CD4-positive, alpha-beta T cell treated with Interleukin-6 for 4 hours (primary cell): ENCODE results near the gene TIPIN.
"Not testable (repeated sequence)": the region's sequence is repeated elsewhere in the genome, so short reads cannot be mapped to it uniquely, and the experiment has no call there.

Source experiments
- DNase-seq: peaks from one replicate; pipeline ENCODE4 v3.0.0-alpha.2; 2020; ENCODE audit warnings: mixed read lengths

The TIPIN gene

DNA sequence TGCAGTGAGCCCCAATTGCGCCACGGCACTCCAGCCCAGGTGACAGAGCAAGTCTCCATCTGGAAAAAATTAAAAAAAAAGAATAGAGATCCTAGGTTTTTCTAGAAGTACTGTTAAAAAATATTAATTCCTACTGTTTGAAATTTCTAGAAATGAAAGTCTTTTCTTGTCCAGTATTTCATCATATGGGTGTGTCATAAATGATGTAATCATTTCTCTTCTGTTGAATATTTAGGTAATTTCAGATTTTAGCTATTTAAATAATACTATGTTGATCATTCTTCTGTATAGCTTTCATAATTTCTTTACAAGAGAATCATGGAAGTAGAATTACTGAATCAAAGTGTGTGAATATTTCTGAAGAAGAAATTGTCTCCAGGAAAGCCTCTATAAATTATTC is 24.9 kb upstream of the TIPIN start:
- not testable (repeated sequence) for DNase-seq

DNA sequence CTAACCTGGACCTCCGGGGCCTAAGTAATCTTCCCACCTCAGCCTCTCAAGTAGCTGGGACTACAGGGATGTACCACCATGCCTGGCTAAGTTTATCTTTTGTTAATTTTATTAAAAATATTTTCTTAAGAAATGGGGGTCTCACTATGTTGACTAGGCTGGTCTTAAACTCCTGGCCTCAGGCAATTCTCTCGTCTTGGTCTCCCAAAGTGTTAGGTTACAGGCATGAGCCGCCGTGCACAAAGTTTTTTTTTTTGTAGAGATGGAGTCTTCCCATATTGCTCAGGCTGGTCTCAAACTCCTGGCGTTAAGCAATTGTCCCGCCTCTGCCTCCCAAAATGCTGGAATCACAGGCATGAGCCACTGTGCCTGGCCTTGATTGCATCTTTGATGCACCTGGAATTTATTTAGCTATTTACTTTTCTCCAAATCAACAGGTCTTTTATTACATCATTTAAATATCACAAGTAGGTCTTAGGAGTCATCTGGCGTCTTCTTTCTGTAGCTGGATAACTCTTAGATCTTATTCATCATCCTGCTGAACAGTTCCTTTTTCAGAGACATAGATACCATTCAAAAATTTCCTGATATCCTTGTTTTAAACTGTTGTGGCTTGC is 22.4 kb upstream of the TIPIN start:
- no peak for DNase-seq

DNA sequence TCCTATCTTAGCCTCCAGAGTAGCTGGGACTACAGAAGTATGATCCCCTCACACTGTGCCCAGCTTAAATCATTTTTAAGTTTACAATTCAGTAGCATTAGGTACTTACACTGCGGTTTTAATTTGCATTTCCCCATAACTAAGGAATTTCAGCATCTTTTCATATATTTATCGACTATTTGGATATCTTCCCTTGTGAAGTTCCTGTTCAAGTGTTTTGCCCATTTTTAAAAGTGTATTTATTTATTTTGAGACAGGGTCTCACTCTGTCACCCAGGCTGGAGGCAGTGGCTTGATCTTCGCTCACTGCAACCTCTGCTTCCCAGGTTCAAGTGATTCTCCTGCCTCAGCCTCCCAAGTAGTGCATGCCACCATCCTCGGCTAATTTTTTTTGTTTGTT is 17.7 kb upstream of the TIPIN start:
- DNase-seq = no peak

DNA sequence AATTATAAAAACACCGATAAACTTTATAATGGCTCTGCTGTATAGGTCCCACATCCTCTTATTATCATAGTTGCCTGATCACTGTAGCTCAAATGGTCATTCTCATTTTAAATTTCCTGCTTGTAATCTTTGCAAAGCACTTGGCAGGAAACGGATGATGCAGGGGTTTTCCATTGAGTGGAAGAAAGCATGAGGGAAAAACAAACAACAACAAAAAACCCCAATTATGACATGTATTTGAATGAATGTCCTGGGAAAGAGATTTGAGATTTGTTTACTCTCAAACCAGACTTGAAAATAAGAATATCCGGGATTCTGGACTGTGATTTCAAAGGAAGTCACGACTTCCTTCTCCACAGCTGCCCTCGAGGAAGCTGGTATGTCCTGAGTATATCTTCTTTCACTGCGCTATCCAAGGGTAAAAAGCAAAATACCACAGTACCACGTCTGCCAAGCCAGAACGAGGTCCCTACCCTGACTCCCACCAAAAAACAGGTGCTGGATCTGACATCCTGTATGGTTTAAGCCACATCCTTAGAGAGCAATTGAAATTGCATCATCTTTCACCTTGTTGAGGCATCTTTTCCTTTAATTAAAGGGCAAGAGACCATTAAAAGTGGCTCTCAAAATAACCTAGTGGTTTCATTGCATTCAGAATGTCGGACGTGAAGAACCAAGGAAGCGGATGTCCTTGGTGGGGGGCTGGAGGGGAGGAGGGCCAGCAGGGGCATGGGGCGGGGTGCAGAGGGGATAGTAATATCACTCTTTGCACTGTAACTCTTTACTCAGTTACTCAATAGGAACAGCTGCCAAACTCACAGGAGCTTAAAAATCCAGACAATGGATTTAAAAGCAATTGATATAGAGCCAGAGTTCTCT is 13.5 kb upstream of the TIPIN start:
- DNase-seq = peak; percentile 14

DNA sequence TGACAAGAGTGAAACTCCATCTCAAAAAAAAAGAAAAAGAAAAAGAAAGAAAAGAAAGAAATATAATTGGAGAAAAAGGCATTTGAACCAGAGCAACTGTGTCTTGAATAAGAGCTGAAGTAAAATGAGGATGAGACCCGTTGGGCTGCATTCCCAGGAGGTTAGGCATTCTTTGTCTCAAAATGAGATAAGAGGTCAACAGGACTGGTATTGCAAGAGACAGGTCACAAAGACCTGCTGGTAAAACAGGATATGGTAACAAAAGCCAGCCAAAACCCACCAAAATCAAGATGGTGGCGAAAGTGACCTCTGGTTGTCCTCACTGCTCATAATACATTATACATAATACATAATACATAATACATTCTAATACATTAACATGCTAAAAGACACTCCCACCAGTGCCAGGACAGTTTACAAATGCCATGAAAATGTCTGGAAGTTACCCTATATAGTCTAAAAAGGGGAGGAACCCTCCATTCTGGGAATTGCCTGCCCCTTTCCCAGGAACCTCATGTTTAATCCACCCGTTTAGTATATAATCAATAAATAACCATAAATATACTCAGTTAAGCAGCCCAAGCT is 8.6 kb upstream of the TIPIN start:
- DNase-seq = no peak

DNA sequence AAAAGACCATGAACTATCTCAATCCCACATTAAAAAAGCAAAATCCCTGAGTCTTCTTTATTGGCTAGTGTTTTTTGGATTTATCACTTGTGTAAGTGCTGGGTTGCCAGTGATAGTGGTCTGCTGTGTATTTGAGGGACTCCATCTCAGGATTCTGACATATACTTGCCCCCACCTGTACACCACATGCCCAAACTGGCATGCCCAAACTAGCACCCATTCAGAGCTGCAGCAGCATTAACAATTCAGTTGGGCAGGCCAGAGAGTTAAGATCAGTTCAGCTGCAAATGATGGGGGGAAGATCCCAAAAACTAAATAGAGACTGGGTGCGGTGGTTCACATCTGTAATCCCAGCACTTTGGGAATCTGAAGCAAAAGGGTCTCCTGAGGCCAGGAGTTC is 6.3 kb upstream of the TIPIN start:
- DNase-seq = no peak

DNA sequence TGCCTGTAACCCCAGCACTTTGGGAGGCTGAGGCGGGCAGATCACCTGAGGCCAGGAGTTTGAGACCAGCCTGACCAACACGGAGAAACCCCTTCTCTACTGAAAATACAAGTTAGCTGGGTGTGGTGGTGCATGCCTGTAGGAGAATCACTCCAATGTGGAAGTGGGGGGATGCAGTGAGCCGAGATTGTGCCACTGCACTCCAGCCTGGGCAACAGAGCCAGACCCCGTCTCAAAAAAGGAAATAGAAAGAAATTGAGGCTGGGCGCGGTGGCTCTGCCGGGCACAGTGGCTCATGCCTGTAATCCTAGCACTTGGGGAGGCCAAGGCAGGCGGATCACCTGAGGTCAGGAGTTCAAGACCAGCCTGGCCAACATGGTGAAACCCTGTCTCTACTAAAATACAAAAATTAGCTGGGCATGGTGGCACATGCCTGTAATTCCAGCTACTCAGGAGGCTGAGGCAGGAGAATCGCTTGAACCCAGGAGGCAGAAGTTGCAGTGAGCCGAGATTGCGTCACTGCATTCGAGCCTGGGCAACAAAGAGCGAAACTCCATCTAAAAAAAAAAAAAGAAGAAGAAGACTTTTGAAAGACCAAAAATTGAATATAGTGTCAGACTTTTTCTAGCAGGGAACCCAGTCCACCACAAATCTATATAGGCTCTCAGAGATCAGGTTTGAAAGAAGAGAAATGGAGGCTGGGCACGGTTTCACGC is 5.4 kb upstream of the TIPIN start:
- not testable (repeated sequence) for DNase-seq

DNA sequence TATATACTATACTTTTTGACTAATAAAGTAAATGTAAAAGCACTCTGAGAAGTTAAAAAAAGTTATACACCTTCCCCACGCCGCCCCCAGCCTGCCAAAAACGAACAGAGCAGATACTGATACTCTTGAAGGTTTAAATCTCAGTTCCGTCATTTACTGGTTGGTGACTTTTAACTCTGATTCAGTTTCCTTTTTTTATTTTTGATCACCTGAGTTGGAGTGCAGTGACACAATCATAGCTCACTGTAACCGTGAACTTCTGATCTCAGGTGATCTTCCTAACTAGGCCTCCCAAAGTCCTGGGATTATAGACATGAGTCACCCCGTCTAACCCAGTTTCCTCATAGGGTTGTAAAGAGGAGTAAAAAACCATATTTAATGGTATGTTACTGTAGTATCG is 3.3 kb upstream of the TIPIN start:
- DNase-seq = no peak

DNA sequence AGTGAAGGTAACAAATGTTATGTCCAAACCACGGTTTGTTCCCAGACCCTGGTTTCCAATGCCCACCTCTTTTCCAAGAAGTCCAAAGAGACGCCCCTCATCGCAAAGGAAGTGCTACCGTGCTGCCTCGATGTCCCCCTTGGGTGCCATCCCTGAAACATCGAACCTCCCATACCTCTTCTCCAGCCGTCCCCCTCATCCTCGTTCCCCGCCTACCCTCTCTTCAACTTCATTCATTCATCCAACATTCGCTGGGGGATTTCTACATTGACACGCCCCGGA is 467 bp downstream of the TIPIN start:
- DNase-seq = no peak

DNA sequence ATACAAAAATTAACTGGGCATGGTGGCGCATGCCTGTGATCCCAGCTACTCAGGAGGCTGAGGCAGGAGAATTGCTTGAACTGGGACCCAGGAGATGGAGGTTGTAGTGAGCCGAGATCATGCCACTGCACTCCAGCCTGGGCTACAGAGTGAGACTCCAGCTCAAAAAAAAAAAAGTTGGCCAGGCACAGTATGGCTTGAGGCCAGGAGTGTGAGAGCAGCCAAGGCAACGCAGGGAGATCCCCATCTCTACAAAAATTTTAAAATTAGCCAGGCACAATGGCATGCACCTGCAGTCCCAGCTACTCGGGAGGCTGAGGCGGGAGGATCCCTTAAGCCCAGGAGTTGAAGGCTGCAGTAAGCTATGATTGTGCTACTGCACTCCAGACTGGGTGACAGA is 8.0 kb downstream of the TIPIN start:
- not testable (repeated sequence) for DNase-seq

DNA sequence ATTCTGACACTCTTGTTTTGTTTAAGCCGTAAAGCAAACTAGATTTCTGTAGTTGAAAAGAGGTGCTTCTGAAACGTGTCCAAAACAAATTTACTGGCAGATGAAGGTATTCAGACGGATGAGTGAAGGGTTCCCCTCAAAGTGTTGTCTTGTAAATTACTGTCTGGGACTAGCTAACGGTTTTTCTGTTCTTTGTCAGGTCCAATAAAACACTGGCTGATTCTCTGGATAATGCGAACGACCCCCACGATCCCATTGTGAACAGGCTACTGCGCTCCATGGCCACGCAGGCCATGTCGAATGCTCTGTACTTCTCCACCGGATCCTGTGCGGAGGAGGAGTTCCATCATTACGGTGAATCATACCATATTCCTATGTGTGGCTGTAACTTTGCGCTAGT is 27.7 kb downstream of the TIPIN start:
- DNase-seq = no peak

DNA sequence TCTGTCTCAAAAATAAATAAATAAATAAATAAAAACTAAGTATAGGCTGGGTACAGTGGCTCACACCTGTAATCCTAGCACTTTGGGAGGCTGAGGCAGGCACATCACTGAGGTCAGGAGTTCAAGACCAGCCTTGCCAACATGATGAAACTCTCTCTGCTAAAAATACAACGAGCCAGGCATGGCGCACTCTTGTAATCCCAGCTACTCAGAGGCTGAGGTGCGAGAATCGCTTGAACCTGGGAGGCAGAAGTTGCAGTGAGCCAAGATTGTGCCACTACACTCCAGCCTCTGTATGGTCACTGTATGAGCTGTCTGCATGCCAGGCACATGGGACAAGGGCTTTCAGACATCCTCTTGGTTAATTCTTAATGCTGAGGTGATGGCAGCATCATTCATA is 28.7 kb downstream of the TIPIN start:
- DNase-seq = no peak

DNA sequence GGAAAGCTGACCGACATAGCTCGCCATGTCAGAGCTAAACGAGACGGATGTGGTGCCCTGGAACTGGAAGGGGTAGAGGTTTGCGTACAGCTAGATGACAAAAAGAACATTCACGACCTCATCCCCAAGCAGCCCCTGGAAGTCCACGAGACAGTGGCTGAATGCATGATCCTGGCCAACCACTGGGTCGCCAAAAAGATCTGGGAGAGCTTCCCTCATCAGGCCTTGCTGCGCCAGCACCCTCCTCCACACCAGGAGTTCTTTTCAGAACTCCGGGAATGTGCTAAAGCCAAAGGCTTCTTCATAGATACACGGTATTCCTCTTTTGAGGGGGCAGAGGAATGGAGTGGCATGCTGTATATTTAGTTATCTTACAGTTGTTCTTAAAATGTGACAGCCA is 30.4 kb downstream of the TIPIN start:
- DNase-seq = no peak

DNA sequence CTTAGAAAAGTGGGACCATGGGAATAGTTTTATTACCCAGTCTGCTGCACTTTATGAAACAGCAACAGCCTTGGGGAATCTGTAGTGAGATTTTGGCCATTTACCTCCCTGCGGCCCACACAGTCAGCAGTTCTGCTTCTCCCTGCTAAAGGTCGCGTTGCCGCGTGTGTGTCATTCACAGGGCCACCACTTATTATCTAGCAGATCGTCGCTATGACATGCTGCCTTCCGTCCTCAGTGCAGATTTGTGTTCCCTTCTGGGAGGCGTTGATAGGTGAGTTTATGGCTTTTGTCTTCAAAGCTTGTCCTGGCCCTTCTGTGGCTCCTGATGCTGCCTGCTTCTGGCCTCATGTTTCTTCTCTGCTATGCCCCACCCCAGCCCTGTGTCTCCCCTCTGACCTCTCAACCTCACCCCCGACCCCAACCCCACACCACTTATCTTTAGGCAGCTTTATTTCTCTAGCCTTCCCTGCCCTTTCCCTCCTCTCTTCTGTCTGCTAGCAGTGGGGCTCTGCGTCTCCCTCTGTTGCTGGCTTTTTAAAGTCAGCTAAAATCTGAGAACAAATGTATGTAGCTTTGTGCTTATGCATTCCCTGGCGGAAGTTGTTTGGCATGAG is 33.1 kb downstream of the TIPIN start:
- DNase-seq = no peak

DNA sequence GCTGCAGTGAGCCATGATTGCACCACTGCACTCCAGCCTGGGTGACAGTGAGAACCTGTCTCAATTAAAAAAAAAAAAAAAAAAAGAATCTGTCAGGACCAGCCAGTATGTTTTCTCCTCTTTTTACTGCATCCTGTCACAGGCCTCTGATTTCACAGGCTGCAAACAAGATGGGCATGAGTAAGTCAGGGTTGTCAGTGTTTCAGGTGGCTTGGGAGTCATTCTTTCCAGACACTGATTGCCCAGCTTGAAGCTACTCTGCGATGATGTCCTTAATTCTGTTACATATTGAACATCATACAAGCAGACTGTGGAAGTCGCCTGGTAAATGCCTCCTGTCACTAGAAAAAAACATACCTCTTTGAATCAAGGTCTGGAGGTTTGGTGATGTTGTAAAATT is 44.3 kb downstream of the TIPIN start:
- no peak for DNase-seq

DNA sequence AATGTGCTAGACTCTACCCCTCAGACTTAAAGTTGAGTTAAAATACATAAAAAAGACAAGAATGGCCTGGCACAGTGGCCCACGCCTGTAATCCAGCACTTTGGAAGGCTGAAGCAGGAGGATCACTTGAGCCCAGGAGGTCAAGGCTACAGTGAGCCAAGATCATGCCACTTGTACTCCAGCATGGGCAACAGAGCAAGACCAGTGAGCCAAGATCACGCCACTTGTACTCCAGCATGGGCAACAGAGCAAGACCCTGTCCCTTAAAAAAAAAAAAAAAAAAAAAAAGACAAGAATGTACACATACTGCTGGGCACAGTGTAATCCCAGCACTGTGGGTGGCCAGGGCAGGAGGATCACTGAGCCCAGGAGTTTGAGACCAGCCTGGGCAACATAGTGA is 45.7 kb downstream of the TIPIN start:
- DNase-seq = no peak

DNA sequence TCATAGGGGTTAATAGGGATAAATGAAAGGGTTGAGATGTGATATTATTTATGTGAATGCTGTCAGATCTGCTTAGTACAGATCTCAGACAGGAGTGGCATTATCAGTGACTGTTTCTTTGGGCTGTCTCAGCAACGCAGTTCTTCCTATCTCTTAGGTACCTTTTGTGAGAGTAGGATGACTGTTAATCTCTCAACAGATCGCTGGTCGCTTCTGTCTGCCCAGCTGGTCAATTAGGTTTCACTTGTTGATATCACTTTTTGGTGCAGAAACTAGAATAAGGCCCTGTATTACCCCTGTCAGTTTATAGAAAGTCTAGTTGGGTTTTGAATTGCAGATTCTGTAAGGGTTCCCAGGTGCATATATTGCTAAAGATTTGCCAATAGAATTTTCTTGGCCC is 46.7 kb downstream of the TIPIN start:
- DNase-seq = no peak

DNA sequence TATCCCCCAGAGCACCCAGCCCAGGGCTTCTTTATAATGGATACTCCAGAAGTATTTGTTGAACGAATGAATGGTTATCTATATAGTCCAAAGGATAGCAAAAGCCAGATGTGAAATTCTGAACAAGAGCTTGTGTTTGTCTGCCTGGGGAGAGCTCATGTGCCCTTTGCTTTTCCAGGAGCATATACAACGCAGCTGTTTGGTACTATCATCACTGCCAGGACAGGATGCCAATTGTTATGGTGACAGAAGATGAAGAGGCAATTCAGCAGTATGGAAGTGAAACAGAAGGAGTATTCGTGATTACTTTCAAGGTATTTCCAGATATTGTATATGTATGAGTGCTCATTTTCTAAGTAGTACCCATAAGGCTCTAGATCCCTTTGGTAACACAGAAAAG is 48.0 kb downstream of the TIPIN start:
- DNase-seq = no peak

DNA sequence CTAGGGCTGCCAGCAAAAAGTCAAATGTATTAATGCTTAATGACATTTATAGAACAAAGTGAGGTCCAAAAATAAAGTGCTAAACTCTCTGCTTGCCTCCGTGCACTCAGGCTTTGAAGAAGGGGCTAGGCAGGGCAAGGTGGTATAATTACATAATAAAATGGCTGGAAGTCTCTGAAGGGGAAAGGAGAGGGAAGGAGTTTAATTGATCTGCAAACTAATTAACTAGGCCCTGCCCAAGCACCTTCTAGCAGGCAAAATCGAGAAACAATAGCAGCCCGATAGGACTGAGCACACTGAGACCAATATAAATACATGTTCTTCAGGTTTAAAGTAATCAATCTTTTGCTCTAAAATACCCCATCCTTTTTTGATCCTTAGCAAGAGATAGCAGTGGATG is 50.1 kb downstream of the TIPIN start:
- DNase-seq = no peak

DNA sequence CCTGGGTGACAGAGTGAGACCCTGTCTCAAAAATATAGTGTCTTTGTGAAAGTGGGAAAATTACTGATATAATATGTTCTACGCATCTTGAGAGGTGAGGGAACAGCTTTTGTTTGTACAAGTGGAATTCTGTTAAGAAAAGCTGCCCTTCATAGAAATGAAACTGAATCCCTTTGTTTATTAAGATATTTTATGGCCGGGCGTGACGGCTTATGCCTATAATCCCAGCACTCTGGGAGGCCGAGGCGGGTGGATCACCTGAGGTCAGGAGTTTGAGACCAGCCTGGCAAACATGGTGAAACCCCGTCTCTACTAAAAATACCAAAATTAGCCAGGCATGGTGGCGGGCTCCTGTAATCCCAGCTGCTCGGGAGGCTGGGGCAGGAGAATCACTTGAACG is 52.1 kb downstream of the TIPIN start:
- not testable (repeated sequence) for DNase-seq

DNA sequence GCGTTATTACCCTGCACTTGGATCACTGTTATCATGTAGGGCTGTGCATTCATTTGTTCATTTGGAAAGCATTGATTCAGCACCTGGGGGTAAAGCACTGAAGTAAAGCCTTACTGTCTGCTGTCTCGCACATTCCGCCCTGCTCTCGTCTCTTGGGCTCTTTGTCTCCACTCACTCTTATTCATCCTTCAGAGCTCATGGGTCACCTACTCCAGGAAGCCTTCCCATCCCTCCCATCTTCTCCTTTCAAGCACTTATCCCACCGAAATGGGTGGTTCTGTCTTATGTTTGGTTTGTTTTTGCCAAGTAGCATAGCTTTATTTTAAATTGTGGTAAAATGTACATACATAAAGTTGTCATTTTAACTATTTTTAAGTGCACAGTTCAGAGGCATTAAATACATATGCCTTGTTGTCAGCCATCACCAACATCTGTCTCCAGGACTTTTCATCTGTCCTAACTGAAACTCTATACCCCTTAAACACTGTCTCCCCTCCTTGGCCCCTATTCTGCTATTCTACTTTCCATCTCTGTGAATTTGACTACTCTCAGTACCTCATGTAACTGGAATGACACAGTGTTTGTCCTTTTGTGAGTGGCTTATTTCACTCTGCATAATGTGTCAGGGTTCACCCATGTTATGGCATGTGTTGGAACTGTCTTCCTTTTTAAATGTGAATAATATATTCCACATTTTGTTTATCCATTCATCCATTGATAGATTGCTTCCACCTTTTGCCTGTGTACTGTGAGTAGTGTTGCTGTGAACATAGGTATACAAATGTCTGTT is 53.8 kb downstream of the TIPIN start:
- DNase-seq = no peak

DNA sequence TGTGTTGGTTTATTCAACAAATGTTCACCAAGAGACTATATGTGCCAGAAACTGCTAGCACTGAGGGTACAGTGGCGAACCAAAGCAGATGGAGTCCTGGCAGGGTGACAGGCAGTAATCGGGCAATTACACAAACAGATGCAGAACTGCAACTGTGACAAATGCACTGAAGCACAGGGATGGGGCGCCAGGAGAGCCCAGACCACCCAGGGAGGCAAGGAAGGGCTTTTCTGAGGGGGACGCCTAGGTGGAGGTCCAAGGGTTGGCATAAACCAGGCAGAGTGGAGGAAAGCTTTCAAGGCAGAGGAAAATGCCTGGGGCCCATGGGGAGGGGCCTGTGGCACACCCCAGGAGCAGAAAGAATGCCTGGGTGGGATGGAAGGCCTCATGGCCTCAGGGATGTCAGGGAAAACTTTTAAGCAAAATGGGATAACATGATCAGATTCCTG is 57.7 kb downstream of the TIPIN start:
- DNase-seq = no peak

DNA sequence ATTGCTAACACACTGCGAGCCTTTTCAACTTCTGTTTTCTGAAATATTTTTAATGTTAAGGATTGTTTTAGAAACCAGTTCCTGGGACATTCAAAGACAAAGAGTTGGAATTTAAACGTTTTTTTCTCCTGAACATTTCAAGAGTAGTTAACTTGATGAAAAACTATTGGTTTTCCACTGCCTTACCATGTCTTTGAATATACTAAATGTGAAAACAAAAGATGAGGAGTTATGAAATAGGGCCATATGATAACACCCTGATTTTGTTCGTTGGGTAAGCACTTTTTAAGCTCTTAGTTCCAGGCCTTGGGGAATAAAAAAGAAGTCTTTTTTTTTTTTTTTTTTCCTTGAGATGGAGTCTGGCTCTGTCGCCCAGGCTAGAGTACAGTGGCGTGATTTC is 60.3 kb downstream of the TIPIN start:
- no peak for DNase-seq
